GM18508 (cell line): ENCODE results near the gene ULK4.

Experiments used
- ATAC-seq: cut with Tn5 transposase; IDR thresholded peaks from one replicate; pipeline ENCODE4 v1.9.1; 2021; ENCODE audit warnings: moderate number of reproducible peaks; ENCODE audit not compliant: insufficient read depth, unreplicated experiment

The ULK4 gene

GRCh38 chr3:41213588-41213987 lies 748.3 kb downstream of the ULK4 start:
- no peak for ATAC-seq

GRCh38 chr3:41212088-41212487 lies 749.8 kb downstream of the ULK4 start:
- no peak for ATAC-seq

- no peak for ATAC-seq
These were observed 750.9 kb downstream of the ULK4 start for GRCh38 chr3:41210966-41211365.

- no peak for ATAC-seq
These were observed 752.3 kb downstream of the ULK4 start for GRCh38 chr3:41209646-41210045.

- no peak for ATAC-seq
These were observed 753.2 kb downstream of the ULK4 start for GRCh38 chr3:41208507-41209220.

GRCh38 chr3:41207355-41207754 lies 754.5 kb downstream of the ULK4 start:
- ATAC-seq, result no peak

- no peak for ATAC-seq
These were observed 756.3 kb downstream of the ULK4 start for GRCh38 chr3:41205591-41205990.

- ATAC-seq, result no peak
These were observed 757.5 kb downstream of the ULK4 start for GRCh38 chr3:41204369-41204768.

- no peak for ATAC-seq
These were observed 759.0 kb downstream of the ULK4 start for GRCh38 chr3:41202834-41203345.

GRCh38 chr3:41202075-41202833 lies 759.6 kb downstream of the ULK4 start:
- no peak for ATAC-seq

GRCh38 chr3:41200669-41201021 lies 761.3 kb downstream of the ULK4 start:
- no peak for ATAC-seq

- ATAC-seq, result no peak
These were observed 761.8 kb downstream of the ULK4 start for GRCh38 chr3:41199866-41200668.

- peak; percentile 44 for ATAC-seq
These were observed 762.7 kb downstream of the ULK4 start, which contains the start of gene CTNNB1 for GRCh38 chr3:41198950-41199865. CTNNB1 (plus strand) TSS chr3:41199505; CDS start chr3:41224069, 24,564 bp downstream.

- no peak for ATAC-seq
These were observed 763.4 kb downstream of the ULK4 start for GRCh38 chr3:41198526-41198925.

- no peak for ATAC-seq
These were observed 763.9 kb downstream of the ULK4 start for GRCh38 chr3:41198046-41198445.
